Activated T-cell treated with anti-CD3 and anti-CD28 coated beads for 24 hours (primary cell): ENCODE results near the gene GTPBP6.
"Not testable (repeated sequence)": the region's sequence is repeated elsewhere in the genome, so short reads cannot be mapped to it uniquely, and the experiment has no call there.

Source experiments
- DNase-seq: peaks from one replicate; pipeline ENCODE4 v3.0.0-alpha.2; 2020; ENCODE audit warnings: low read depth

GTPBP6 gene

DNA sequence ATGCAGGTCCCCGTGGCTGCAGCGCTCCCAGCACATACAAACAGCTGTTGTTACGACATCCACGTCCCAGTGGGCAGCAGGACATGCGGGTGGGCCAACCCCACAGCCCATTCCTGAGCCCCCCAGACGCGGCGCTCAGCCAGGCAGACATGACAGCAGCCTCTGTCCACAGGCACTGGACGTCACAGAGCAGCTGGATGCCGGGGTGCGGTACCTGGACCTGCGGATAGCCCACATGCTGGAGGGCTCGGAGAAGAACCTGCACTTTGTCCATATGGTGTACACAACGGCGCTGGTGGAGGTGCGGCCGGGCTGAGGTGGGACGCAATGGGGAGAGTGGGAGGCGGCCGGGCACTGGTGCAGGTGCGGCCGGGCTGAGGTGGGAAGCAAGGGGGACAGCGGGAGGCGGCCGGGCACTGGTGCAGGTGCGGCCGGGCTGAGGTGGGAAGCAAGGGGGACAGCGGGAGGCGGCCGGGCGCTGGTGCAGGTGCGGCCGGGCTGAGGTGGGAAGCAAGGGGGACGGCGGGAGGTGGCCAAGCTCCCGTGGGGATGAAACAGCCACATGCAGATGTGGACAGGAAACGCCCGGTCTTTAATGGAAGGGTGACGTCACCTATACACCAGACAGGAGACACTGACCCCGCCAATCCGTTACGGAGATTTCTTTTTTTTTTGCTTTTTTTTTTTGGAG, 28.0 kb downstream of the GTPBP6 start:
- no peak for DNase-seq

GRCh38 chrX:288561-288991, 30.0 kb downstream of the GTPBP6 start:
- no peak for DNase-seq

- no peak for DNase-seq
Observed at GRCh38 chrX:287670-288069, 30.9 kb downstream of the GTPBP6 start.

DNA sequence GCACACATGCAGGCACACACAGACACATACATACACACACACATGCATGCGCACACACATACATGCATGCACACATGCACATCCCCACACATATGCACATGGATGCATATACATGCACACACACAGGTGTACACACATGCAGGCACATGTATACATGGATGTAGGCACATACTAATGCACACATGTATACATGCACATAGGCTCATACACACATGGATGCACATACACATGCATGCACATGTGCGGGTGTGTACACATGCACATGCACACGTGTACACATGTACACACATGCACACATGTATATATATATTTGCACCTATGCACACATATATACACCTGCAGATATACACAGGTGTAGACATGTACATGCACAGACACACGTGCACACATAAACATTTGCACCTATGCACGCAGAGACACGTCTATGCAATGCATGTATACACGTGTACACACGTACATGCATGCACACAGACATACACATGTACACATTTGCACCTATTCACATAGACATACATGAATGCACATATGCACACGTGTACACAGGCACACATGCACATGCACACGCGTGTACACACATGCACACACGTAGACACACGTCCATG, 33.4 kb downstream of the GTPBP6 start:
- DNase-seq: no peak

- DNase-seq: peak; percentile 90
Observed at GRCh38 chrX:283115-283845, 35.3 kb downstream of the GTPBP6 start.

GRCh38 chrX:282000-282681, 36.5 kb downstream of the GTPBP6 start:
- DNase-seq: not testable (repeated sequence)

GRCh38 chrX:281166-281999, 37.2 kb downstream of the GTPBP6 start, which contains the start of gene PLCXD1:
TSS of gene PLCXD1 (plus strand) at chrX:281381. CDS start at chrX:284188, 2,807 bp downstream.
- peak; percentile 23 for DNase-seq

- not testable (repeated sequence) for DNase-seq
Observed at GRCh38 chrX:280722-281121, 37.9 kb downstream of the GTPBP6 start.

DNA sequence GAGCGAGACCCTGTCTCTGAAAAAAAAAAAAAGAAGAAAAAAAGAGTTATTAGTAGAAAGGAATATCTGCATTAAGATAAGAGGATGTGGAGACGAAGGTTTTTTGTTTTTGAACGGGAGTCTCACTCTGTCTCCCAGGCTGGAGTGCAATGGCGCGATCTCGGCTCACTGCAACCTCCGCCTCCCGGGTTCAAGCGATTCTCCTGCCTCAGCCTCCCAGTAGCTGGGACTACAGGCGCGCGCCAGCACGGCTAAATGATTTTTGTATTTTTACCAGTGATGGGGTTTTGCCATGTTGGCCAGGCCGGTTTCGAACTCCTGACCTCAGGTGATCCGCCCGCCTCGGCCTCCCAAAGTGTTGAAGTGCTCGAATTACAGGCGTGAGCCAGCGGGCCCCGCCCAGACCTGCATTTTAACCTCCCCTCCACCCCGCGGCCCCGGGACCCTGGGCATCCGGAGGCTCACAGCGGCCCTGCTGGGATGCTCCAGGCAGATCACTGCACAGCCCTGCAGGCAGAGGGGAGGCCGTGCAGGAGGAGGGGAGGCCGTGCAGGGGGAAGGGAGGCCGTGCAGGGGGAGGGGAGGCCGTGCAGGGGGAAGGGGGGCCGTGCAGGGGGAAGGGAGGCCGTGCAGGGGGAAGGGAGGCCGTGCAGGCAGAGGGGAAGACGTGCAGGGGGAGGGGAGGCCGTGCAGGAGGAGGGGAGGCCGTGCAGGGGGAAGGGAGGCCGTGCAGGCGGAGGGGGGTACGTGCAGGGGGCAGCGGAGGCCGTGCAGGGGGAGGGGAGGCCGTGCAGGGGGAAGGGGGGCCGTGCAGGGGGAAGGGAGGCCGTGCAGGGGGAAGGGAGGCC, 38.6 kb downstream of the GTPBP6 start:
- DNase-seq: not testable (repeated sequence)

GRCh38 chrX:276581-277201, 41.9 kb downstream of the GTPBP6 start:
- DNase-seq: no peak

GRCh38 chrX:275967-276580, 42.5 kb downstream of the GTPBP6 start:
- DNase-seq: peak; percentile 32

DNA sequence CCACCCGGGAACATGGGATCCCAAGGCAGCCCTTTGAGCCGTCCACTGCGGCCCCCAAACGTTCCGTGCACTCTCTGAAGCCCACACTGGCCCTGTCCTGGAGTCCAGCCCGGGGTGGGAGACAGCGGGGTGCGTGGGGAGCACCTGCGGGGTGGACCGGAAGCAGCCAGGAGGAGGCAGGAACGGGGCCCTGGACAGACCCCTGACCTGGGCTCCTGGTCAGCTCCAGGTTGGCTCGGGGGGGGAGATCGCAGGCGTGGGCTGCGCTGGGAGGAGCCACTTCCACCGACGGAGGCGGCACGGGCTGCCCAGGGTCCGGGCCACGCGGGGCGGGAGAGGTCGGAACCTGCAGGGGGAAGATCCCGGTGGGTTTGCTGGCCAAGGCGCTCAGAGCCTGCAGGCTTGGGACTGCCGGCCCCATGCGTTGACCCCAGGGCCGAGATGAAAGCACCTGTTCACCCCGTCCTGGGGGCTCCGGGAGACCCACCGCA, 43.1 kb downstream of the GTPBP6 start:
- no peak for DNase-seq

DNA sequence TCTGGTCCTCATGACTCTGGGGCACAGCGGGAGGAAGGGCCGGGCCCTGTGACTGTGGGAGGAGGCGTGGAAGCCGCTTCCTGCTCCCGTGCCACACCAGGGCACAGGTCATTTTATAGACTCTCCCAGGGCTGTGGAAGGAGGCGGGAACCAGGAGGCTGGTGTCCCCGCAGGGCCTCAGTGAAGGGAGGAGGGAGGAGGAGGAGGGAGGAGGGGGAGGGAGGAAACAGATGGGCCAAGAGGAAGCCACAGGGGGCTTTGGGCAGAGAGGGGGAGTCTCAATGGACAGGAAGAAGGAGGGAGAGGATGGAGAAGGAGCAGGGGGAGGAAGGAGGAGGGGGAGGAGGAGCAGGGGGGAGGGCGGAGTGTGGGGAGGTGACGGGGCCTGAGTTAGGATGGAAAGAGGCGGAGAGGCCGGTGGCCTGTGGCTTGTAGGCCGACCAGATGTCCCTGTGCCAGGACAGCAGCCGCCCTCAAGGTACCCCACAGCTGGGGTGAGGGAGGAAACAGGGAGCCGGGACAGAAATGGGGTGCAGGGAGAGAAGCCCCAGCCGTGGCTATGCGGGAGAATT, 43.6 kb downstream of the GTPBP6 start:
- no peak for DNase-seq

DNA sequence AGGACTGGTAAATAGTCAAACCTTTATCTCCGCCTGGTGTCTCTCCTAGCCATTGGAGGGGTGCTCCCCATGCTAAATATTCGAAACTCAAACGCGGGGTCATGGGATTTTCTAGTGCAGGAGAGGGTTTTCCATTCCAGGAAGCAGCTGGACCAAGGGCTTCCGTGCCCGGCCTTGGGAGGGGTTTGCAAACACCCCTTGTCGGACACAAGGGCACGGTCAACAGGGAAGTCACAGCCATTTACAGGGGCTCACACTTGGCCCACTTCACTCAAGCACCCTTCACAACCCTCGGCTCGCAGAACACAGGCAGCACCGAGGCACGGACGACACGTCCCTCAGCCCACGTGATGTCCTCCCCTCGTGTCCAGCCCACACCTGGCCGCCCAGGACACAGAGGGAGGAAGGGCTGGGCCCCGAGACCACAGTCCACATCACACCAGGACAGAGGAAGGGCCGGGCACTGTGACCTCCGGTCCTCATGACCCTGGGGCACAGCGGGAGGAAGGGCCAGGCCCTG, 47.7 kb downstream of the GTPBP6 start:
- no peak for DNase-seq

GRCh38 chrX:267771-268261, 50.8 kb downstream of the GTPBP6 start:
- no peak for DNase-seq

DNA sequence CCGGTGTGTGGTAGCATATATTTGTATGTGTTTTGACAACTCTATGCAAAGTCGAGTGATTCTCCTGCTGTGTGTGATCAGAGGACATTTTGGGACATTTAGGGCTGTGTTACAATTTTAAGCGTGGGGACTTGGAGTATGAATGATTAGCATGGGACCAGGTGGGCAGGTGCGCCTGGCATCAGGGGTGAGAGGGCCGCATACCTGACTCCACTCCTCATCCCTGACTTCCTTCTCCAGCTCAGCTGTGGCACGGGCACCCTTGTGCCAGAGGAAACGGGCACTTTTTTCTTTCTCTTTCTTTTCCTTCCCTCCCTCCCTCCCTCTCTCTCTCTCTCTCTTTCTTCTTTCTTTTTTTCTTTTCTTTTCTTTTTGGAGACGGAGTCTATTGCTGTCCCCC, 53.1 kb downstream of the GTPBP6 start:
- no peak for DNase-seq

GRCh38 chrX:264634-265455, 53.8 kb downstream of the GTPBP6 start:
- no peak for DNase-seq

DNA sequence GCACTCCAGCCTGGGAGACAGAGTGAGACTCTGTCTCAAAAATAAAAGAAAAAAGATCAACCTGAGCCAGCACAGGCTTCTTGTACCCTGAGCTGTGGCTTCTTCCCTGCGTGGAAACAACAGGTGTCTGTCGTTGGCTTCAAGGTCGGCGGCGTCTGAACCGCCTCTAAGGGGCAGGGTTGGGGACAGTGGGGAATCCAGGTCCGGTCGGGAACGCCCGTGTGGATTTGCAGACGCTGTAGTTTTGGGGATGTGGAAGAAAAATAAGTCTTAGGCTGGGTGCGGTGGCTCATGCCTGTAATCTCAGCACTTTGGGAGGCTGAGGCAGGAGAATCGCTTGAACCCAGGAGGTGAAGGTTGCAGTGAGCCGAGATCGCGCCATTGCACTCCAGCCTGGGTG, 54.6 kb downstream of the GTPBP6 start:
- not testable (repeated sequence) for DNase-seq
